Neutrophil (primary cell): ENCODE results near the gene IPO11.

Source experiments
- H3K27ac ChIP-seq: fragments of 200-600 bp; sonication (generic); 2 replicates; pipeline ENCODE4 v1.5.1; 2016; ENCODE audit warnings: mild to moderate bottlenecking, moderate library complexity
- H3K27me3 ChIP-seq: fragments of 200-600 bp; sonication (generic); 2 replicates; pipeline ENCODE4 v1.6.0; 2016; ENCODE audit warnings: mild to moderate bottlenecking
- H3K36me3 ChIP-seq: fragments of 200-600 bp; sonication (generic); 2 replicates; pipeline ENCODE4 v1.5.1; 2017
- H3K4me1 ChIP-seq, 2 experiments: fragments of 200-600 bp in 1 of 2; sonication (generic) in 1 of 2; 1 replicate in 1 of 2; 2 replicates in 1 of 2; pipeline versions ENCODE4 v1.5.1 to v1.6.1; 2013 to 2016; ENCODE audit warnings: low read depth in 1 of 2, low read length in 1 of 2, mild to moderate bottlenecking in 1 of 2, moderate library complexity in 1 of 2; ENCODE audit not compliant: control insufficient read depth in 1 of 2, insufficient read depth in 1 of 2
- H3K4me3 ChIP-seq, 2 experiments: fragments of 200-600 bp in 1 of 2; sonication (generic) in 1 of 2; 1 replicate in 1 of 2; 2 replicates in 1 of 2; pipeline ENCODE4 v1.5.1; 2013 to 2016; ENCODE audit warnings: low read depth in 1 of 2, low read length in 1 of 2, mild to moderate bottlenecking in 1 of 2, moderate library complexity in 1 of 2
- H3K9me3 ChIP-seq: fragments of 200-600 bp; sonication (generic); 2 replicates; pipeline ENCODE4 v1.5.1; 2016
- TF ChIP-seq, protein P1 (sequence below): fragments of 200-600 bp; sonication (generic); IDR thresholded peaks from 2 replicates; pipeline ENCODE4 v1.5.1; 2016; ENCODE audit warnings: antibody characterized with exemption

IPO11 gene

DNA sequence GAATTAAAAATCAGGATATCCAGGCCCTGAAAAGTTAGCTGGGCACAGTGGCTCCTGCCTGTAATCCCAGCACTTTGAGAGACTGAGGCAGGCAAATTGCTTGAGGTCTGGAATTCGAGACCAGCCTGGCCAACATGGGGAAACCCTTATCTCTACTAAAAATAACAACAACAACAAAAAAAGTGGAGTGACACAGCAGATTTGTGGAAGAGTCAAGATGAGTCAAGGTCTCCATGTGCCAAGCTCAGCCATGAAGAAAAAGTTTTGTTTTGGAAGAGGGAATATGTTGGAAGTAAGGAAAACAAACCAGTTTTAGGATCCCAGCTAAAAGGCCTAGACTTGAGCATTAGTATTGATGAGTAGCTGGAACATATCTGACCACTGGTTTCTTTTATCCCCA lies 180.8 kb downstream of the IPO11 start:
- Histone ChIP-seq H3K9me3 (no peaks in the 10 kb centered on the region), H3K4me1 (peaks cover 7 to 9% of the 10 kb centered on the region in 2 experiments), H3K36me3 (no peaks in the 10 kb centered on the region), H3K27ac (peak overlapping the region; percentile 74), H3K27me3 (no peaks in the 10 kb centered on the region), H3K4me3 (no peak overlapping the region)
- TF ChIP-seq, protein P1, sequence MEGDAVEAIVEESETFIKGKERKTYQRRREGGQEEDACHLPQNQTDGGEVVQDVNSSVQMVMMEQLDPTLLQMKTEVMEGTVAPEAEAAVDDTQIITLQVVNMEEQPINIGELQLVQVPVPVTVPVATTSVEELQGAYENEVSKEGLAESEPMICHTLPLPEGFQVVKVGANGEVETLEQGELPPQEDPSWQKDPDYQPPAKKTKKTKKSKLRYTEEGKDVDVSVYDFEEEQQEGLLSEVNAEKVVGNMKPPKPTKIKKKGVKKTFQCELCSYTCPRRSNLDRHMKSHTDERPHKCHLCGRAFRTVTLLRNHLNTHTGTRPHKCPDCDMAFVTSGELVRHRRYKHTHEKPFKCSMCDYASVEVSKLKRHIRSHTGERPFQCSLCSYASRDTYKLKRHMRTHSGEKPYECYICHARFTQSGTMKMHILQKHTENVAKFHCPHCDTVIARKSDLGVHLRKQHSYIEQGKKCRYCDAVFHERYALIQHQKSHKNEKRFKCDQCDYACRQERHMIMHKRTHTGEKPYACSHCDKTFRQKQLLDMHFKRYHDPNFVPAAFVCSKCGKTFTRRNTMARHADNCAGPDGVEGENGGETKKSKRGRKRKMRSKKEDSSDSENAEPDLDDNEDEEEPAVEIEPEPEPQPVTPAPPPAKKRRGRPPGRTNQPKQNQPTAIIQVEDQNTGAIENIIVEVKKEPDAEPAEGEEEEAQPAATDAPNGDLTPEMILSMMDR = no peak

DNA sequence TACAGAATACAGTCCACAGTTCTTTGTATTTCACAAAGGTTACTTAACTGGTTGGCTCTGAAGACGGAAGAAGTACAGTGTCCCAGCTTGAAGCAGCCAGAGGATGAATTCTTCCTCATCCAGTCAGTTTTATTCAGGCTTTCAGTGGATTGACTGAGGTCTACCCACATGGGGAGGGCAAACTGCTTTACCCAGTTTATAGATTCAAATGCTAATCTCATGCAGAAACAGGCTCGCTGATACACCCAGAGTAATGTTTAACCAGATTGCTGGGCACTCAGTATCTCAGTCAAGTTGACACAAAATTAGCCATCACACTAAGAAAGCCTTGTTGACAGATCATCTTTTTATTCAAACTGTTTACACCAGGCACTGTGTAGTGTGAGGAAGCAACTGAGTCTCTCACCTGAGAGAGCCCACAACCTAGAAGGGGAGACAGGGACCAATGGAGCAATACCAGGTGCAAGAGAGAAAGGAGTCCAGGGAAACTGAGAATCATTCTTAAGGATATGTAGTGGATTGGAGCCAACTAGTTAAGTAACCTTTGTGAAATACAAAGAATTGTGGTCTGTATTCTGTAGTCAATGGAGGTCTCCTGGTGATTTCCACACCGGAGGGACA lies 181.9 kb downstream of the IPO11 start:
- TF ChIP-seq, protein P1 = no peak
- no peak overlapping the region for H3K4me3 ChIP-seq
- no peaks in the 10 kb centered on the region for H3K9me3 ChIP-seq
- no peaks in the 10 kb centered on the region for H3K36me3 ChIP-seq
- peaks cover 7 to 9% of the 10 kb centered on the region in 2 experiments for H3K4me1 ChIP-seq
- H3K27me3 ChIP-seq = no peaks in the 10 kb centered on the region
- H3K27ac ChIP-seq = no peak overlapping the region

DNA sequence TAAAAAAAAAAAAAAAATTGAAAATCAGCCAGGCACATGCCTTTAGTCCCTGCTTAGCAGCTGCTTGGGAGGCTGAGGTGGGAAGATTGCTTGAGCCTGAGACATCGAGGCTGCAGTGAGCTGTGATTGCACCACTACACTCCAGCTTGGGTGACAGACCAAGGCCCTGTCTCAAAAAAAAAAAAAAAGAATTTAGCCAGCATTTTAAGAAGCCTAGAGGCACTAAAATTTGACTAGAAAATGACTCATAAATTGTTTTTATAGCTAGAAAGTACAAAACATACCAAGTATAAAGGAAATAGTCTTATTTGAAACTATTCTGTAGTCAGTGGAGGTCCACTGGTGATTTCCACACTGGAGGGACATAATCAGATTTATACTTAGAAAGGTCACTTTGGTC lies 183.5 kb downstream of the IPO11 start:
- Histone ChIP-seq H3K4me1 (peaks cover 7 to 9% of the 10 kb centered on the region in 2 experiments), H3K36me3 (no peaks in the 10 kb centered on the region), H3K27me3 (no peaks in the 10 kb centered on the region), H3K4me3 (no peak overlapping the region), H3K27ac (no peak overlapping the region), H3K9me3 (no peaks in the 10 kb centered on the region)
- TF ChIP-seq, protein P1 = no peak

DNA sequence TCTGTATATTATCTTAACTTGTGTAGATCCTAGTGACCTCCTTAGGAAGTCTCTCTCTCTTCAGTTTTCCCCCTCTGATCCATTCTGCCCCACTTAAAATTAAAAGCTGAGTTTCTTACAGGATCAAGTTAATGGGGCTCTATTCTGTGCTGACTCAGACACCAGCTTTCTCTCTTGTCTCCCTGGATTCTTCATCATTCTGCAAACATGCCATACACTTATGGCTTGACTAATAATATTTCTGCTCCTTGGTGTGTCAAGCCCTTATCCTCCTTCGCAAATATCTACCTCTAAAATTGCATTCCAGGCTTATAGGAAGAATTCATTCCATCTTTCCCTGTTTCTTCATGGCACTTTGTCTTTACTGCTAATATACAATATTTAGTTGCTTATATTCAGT lies 184.1 kb downstream of the IPO11 start:
- Histone ChIP-seq H3K36me3 (no peaks in the 10 kb centered on the region), H3K27me3 (no peaks in the 10 kb centered on the region), H3K4me1 (peaks cover 7 to 9% of the 10 kb centered on the region in 2 experiments), H3K4me3 (no peak overlapping the region), H3K27ac (no peak overlapping the region), H3K9me3 (no peaks in the 10 kb centered on the region)
- TF ChIP-seq, protein P1 = no peak

DNA sequence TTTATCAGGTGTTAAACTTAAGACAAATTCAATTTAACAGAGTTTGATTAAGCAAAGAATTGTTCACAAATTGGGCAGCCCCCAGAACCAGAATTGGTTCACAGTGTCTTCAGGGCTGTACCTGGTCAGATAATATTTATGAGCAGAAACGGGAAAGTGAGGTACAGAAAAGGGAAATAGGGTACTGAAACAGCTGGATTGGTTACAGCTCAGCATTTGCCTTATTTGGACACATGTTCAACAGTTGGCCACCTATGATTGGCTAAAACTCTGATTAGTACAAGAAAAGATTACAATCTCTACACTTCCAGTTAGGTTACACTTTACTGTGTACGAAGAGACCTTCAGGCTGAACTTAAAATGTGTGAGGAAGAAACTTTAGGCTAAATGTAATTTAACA lies 184.8 kb downstream of the IPO11 start:
- Histone ChIP-seq H3K4me3 (no peak overlapping the region), H3K27ac (no peak overlapping the region), H3K36me3 (no peaks in the 10 kb centered on the region), H3K9me3 (no peaks in the 10 kb centered on the region), H3K4me1 (peaks cover 7 to 9% of the 10 kb centered on the region in 2 experiments), H3K27me3 (no peaks in the 10 kb centered on the region)
- TF ChIP-seq, protein P1 = no peak
